Fibroblast of lung (primary cell): ENCODE data around the gene HMGCS1.

Source experiments
- CTCF ChIP-seq, 2 donors: IDR thresholded peaks in 1 of 2; conservative IDR thresholded peaks in 1 of 2; 1 replicate in 1 of 2; 2 replicates in 1 of 2; pipeline ENCODE4 v1.5.1; 2011 to 2012; ENCODE audit warnings: low read length in 2 of 2, control low read depth in 1 of 2, inconsistent platforms in 1 of 2, low read depth in 1 of 2, mild to moderate bottlenecking in 1 of 2
- EZH2 ChIP-seq: IDR thresholded peaks from 2 replicates; pipeline ENCODE4 v1.5.1; 2012; ENCODE audit warnings: low read length, control low read depth, mild to moderate bottlenecking; ENCODE audit errors: missing control alignments

- TF ChIP-seq CTCF (conservative IDR thresholded peaks at IDR 0.05 in 1 of 2, IDR thresholded peaks at IDR 0.05 in 1 of 2; ENCODE audit: low read depth in 1 of 2, low read length in 2 of 2) (no peak), EZH2 (no peak)
These were observed 19.2 kb upstream of the HMGCS1 start for GRCh38 chr5:43332401-43332800.
